IPS-20b (cell line): Measurements from ENCODE around the gene SH3RF3.

Experiments used
- H3K27ac ChIP-seq: one replicate; pipeline ENCODE4 v1.5.1; 2013; ENCODE audit warnings: low read length
- H3K27me3 ChIP-seq: 2 replicates; pipeline ENCODE4 v1.6.1; 2013; ENCODE audit warnings: mild to moderate bottlenecking, low read length, inconsistent platforms; ENCODE audit not compliant: insufficient read depth
- H3K36me3 ChIP-seq: 2 replicates; pipeline ENCODE4 v1.6.1; 2013; ENCODE audit warnings: low read depth, mild to moderate bottlenecking, inconsistent platforms, low read length, moderate library complexity; ENCODE audit not compliant: insufficient read depth
- H3K4me1 ChIP-seq: 2 replicates; pipeline ENCODE4 v1.6.1; 2013; ENCODE audit warnings: mild to moderate bottlenecking, control low read depth, inconsistent platforms, low read length, moderate library complexity; ENCODE audit not compliant: insufficient read depth
- H3K4me3 ChIP-seq: 2 replicates; pipeline ENCODE4 v1.5.1; 2013; ENCODE audit warnings: mild to moderate bottlenecking, low read length, inconsistent platforms
- H3K9ac ChIP-seq: 2 replicates; pipeline ENCODE4 v1.6.1; 2013; ENCODE audit warnings: low read depth, mild to moderate bottlenecking, inconsistent platforms, low read length, moderate library complexity
- H3K9me3 ChIP-seq: 2 replicates; pipeline ENCODE4 v1.6.1; 2013; ENCODE audit warnings: mild to moderate bottlenecking, low read depth, low read length, inconsistent platforms; ENCODE audit not compliant: insufficient read depth

The SH3RF3 gene

DNA sequence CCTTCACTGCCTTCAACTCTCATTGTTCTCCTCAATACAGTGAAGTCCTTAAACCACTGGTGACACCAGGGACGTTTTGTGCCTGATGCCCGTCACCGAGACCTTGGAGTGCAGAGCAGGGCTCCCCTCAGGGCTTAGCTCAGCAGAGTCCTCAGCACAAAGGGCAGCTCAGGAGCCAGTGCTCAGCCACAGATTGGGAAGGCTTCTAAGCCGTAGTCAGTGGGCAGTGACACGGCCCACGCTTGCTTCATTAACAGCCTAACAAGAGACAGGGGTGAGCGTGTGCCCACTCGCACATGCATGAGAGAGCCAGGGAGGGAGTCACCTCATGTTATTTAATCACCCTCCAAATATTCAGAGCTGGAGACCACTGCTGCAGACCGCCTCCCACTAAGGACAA, 137.5 kb downstream of the SH3RF3 start:
- Histone ChIP-seq H3K4me1 (peaks cover 6% of the 10 kb centered on the region; the same call in 1 of the 2 replicates), H3K4me3 (no peak overlapping the region), H3K9me3 (no peaks in the 10 kb centered on the region), H3K36me3 (no peaks in the 10 kb centered on the region), H3K27ac (no peak overlapping the region), H3K9ac (no peak overlapping the region), H3K27me3 (no peaks in the 10 kb centered on the region)

DNA sequence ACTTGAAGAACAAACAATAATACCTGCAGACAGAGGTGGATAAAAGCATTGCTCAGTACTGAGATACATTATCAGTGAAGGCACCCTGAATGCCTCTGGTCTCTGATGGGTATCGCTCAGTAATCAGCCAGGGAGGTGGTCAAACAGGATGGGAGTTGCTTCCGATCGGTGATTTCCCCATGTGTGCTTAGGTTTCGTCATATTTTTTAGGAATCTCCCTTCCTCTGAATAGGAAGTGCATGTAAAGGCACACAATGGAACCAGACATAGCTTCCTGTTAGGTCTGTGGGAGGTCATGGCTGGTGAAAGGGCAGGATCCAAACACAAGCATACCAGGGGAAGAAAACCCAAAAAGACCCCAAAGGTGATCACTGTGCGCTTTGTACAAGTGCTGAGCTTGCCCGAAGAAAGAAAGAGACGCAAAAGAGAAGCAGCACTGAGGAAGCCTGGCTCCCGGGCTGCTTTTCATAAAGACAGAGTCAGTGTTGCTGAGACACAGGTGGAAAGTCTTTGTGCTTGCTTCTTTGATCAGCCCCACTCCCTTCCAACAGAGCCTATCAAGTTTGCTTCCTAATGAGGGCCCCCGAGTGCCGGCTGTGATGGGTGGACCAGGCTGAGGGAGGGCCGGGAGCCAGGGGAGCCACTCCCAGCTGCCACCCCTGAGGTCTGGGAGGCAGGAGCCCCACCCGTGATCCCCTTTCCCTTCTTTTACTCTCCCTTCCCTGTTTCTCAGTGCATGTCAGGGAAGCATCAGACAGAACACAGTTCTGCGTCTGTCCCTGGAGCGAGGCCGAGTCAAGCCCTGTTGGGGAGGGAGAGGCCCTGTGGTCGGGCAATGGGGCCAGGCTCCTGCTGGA, 138.2 kb downstream of the SH3RF3 start:
- Histone ChIP-seq H3K27ac (no peak overlapping the region), H3K4me1 (peaks cover 6% of the 10 kb centered on the region; the same call in 1 of the 2 replicates), H3K9me3 (no peaks in the 10 kb centered on the region), H3K36me3 (no peaks in the 10 kb centered on the region), H3K27me3 (no peaks in the 10 kb centered on the region), H3K9ac (no peak overlapping the region), H3K4me3 (no peak overlapping the region)

DNA sequence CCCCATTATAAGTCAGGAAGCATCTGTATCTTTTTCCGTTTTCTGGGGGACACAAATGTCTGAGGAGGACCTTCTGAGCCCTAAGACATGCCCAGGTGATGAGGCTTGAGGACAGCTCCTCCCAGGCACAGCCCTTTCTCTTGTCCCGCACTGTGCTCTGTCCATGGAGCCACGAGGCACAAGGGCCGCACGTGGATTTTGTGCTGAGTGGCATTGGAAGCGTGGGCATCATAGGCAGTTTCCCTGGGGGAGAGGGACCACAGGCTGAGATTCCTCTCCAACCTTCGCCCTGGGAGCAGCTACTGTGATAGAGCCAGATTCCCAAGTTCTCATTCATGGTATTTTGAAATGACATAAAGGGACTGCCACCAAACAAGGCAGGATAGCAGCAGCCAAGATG, 139.9 kb downstream of the SH3RF3 start:
- no peak overlapping the region for H3K27ac ChIP-seq
- H3K27me3 ChIP-seq = no peaks in the 10 kb centered on the region
- no peaks in the 10 kb centered on the region for H3K9me3 ChIP-seq
- H3K4me3 ChIP-seq = no peak overlapping the region
- H3K4me1 ChIP-seq = peaks cover 6% of the 10 kb centered on the region; the same call in 1 of the 2 replicates
- no peak overlapping the region for H3K9ac ChIP-seq
- no peaks in the 10 kb centered on the region for H3K36me3 ChIP-seq

DNA sequence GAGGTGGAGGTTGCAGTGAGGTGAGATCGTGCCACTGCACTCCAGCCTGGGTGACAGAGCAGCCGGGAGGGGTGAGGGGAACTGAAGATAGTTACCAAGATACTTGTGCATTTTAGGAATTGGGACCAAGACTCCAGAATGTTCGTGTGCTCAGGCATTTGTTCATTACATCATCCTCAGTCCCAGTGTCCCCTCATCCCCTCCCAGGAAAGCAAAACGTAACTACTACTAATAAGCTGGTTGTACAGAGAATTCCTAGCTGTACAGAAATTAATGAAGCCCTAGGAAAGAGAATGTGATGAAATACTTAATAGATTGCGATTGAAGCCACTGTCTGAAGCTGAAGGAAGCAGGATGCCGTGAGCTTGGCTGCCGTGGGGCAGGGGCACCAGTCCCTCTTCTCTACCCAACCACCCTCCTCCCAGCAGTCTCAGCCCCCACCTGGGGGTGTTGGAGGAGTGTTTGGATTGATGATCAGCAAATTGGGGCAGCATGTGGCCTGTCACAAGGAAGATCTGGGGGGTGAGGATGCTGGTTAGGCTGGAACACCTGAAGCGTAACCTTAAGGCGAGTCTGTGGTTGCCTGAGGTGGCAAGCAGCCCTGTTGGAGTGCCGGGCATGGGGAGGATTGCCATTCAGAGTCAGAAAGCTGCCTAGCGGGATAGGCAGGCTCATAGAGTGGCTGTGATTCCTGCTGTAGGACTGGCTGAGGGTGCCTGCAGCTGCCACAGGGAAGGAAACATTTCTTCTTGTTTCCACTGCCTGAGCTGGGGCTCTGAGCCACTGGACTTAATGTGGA, 140.9 kb downstream of the SH3RF3 start:
- Histone ChIP-seq H3K4me3 (no peak overlapping the region), H3K9me3 (no peaks in the 10 kb centered on the region), H3K9ac (no peak overlapping the region), H3K4me1 (peaks cover 6% of the 10 kb centered on the region; the same call in 1 of the 2 replicates), H3K36me3 (no peaks in the 10 kb centered on the region), H3K27ac (no peak overlapping the region), H3K27me3 (no peaks in the 10 kb centered on the region)

- Histone ChIP-seq H3K9me3 (no peaks in the 10 kb centered on the region), H3K4me3 (no peak overlapping the region), H3K36me3 (no peaks in the 10 kb centered on the region), H3K4me1 (peaks cover 6% of the 10 kb centered on the region; the same call in 1 of the 2 replicates), H3K9ac (no peak overlapping the region), H3K27ac (no peak overlapping the region), H3K27me3 (no peaks in the 10 kb centered on the region)
Observed at GRCh38 chr2:109270505-109271312, 141.7 kb downstream of the SH3RF3 start.

DNA sequence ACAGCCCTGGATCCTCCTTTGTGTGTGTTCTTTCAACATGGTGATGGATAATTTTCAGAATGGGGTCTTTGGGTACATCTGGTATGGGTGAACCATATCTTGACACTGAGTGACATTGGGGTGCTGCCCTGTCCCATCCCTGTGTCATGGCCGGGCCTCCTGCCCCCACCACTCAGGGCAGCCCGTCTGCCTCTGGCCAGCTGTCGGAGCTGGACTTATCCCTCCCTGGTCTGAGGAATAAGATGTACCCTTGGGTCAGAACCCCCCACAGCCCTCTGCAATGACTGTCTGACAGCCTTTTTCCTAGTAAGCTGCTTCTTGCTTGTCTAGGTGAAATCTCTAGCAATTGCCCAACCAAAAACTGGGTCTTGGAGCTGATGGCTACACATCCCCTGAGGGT, 142.9 kb downstream of the SH3RF3 start:
- H3K4me3 ChIP-seq = no peak overlapping the region
- no peaks in the 10 kb centered on the region for H3K9me3 ChIP-seq
- no peak overlapping the region for H3K9ac ChIP-seq
- H3K36me3 ChIP-seq = no peaks in the 10 kb centered on the region
- peaks cover 4% of the 10 kb centered on the region; the same call in 1 of the 2 replicates for H3K4me1 ChIP-seq
- H3K27ac ChIP-seq = no peak overlapping the region
- no peaks in the 10 kb centered on the region for H3K27me3 ChIP-seq

DNA sequence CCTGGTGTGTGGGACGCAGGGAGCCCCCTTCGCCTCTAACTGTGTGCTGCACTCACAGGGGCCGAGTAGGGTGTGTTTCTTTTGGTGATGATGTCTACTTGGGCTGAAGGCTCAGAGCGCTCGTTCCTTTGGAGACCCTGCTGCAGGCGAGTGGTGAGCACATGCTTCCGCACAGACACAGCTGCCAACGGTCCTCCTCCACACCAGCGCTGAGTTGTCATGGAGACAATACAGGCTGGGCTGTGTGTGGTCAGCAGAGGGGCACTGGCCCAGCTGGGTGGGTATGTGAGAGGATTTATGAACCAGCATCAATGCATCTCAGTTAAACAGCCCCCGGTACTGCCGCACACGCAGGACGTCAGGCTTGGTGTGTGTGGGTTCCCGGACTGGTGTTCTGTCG, 143.5 kb downstream of the SH3RF3 start:
- Histone ChIP-seq H3K9ac (no peak overlapping the region), H3K27me3 (no peaks in the 10 kb centered on the region), H3K27ac (no peak overlapping the region)

GRCh38 chr2:109275120-109276012, 146.4 kb downstream of the SH3RF3 start:
- Histone ChIP-seq H3K9ac (no peak overlapping the region), H3K27me3 (no peaks in the 10 kb centered on the region), H3K27ac (no peak overlapping the region), H3K36me3 (no peaks in the 10 kb centered on the region), H3K4me3 (no peak overlapping the region), H3K4me1 (no peaks in the 10 kb centered on the region; the same call in 1 of the 2 replicates), H3K9me3 (no peaks in the 10 kb centered on the region)

More for the DNA sequence above, 143.5 kb downstream of the SH3RF3 start:
- Histone ChIP-seq H3K4me1 (no peaks in the 10 kb centered on the region), H3K4me3 (no peak overlapping the region), H3K9me3 (no peaks in the 10 kb centered on the region), H3K36me3 (no peaks in the 10 kb centered on the region)

- Histone ChIP-seq H3K4me3 (no peak overlapping the region), H3K4me1 (no peaks in the 10 kb centered on the region; the same call in 1 of the 2 replicates), H3K27ac (no peak overlapping the region), H3K9ac (no peak overlapping the region), H3K27me3 (no peaks in the 10 kb centered on the region), H3K9me3 (no peaks in the 10 kb centered on the region), H3K36me3 (no peaks in the 10 kb centered on the region)
Observed at GRCh38 chr2:109277406-109277805, 148.4 kb downstream of the SH3RF3 start.

GRCh38 chr2:109279243-109279860, 150.3 kb downstream of the SH3RF3 start:
- Histone ChIP-seq H3K27ac (no peak overlapping the region), H3K4me3 (no peak overlapping the region), H3K9me3 (no peaks in the 10 kb centered on the region), H3K4me1 (no peaks in the 10 kb centered on the region; the same call in 1 of the 2 replicates), H3K27me3 (no peaks in the 10 kb centered on the region), H3K9ac (no peak overlapping the region), H3K36me3 (no peaks in the 10 kb centered on the region)
